Measurements from ENCODE around the gene NXNL1. TPM values are rescaled to one million over a fixed set of nuclear protein-coding genes. Genes with fewer than 3 reads are reported as not detected.

The NXNL1 gene
- total RNA-seq, 4 donors from 2014 or later: not detected

DNA sequence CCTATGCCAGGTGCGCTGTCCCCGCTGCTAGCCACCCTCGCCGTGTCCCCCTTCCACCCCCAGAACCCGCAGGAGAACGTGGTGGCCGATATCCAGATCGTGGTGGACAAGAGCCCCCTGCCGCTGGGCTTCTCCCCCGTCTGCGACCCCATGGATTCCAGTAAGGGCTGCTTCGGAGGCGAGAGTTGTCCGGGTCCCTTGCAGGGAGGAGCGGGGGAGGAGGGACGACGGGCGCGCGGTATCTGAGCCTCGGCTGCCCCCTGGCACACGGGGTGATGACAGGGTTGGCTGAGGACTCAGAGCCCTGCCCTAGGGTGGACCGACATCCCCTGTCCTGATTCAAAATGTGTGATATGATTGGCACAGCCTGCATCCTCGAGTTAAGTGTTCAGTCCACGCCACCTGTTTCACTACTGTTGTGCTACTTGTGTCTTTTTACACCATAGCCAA, 40.2 kb downstream of the NXNL1 start:
- Histone ChIP-seq H3K4me1 (peaks cover 8 to 25% (median 23%) of the 10 kb centered on the region in 4 donors), H3K36me3 (peaks cover 0 to 19% (median 15%) of the 10 kb centered on the region in 4 donors), H3K9me3 (no peaks in the 10 kb centered on the region), H3K27me3 (peaks cover 0 to 16% (median 0%) of the 10 kb centered on the region in 4 donors), H3K4me3 (peak overlapping the region; percentile 68 to 89 (median 82)), H3K27ac (replicated peaks in 1 of 4) (peak overlapping the region; percentile 71 to 86 (median 80))
- no peak for DNase-seq (ENCODE audit: extremely low spot score)
- WGBS: 9% methylated on average over 25 of the region's 25 CpGs
- intact Hi-C loops (cut with DNase I): no loop called here
- no peak for TF ChIP-seq POLR2A (IDR thresholded peaks at IDR 0.05; ENCODE audit: low read depth)
- TF ChIP-seq, protein P1, sequence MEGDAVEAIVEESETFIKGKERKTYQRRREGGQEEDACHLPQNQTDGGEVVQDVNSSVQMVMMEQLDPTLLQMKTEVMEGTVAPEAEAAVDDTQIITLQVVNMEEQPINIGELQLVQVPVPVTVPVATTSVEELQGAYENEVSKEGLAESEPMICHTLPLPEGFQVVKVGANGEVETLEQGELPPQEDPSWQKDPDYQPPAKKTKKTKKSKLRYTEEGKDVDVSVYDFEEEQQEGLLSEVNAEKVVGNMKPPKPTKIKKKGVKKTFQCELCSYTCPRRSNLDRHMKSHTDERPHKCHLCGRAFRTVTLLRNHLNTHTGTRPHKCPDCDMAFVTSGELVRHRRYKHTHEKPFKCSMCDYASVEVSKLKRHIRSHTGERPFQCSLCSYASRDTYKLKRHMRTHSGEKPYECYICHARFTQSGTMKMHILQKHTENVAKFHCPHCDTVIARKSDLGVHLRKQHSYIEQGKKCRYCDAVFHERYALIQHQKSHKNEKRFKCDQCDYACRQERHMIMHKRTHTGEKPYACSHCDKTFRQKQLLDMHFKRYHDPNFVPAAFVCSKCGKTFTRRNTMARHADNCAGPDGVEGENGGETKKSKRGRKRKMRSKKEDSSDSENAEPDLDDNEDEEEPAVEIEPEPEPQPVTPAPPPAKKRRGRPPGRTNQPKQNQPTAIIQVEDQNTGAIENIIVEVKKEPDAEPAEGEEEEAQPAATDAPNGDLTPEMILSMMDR (IDR thresholded peaks at IDR 0.05): peak in 1 of 3 experiments; percentile 10

DNA sequence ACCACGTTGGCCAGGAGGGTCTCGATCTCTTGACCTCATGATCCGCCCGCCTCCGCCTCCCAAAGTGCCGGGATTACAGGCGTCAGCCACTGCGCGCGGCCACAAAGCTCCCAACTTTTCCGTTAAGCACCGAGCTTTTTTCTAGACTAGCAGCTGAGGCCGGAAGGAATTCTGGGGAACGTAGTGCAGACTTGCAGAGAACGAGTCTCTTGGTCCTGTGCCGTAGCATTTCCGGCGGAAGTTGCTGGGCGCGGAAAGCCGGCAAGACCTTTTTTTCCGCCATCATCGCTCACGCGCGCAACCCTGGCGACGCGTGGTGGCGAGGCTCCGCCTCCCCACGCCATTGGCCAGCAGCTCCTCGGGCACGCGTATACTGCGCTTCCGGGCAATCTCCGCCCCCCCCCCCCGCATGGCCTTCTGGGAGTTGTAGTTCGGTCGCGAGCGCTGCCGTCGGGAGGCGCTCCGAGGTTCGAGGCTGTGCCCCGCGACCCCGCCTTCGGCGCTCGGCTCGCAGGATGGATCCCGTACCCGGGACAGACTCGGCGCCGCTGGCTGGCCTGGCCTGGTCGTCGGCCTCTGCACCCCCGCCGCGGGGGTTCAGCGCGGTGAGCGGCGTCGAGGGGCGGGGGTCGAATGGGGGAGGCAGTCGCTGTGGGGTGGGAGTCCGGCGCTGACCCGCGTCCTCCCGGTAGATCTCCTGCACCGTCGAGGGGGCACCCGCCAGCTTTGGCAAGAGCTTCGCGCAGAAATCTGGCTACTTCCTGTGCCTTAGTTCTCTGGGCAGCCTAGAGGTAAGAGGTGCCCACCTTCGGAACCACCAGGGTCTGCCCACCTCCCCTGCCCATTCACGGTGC, 40.9 kb downstream of the NXNL1 start, which contains the start of gene MVB12A:
TSS of gene MVB12A (plus strand) at position 427 of the 854 bp plus-strand sequence. CDS start at position 516, 89 bp downstream.
- WGBS: under 1% methylated on average over 28 of the region's 85 CpGs
- no peaks in the 10 kb centered on the region for H3K9me3 ChIP-seq
- H3K4me1 ChIP-seq: peaks cover 8 to 22% (median 20%) of the 10 kb centered on the region in 4 donors
- no peak for TF ChIP-seq EP300 (IDR thresholded peaks at IDR 0.05)
- peak; percentile 69 to 96 for TF ChIP-seq POLR2AphosphoS5 (IDR thresholded peaks at IDR 0.05)
- intact Hi-C loops (cut with DNase I): no loop called here
- peak within 1 kb of the TSS; percentile 78 to 86 (median 80) for H3K27ac ChIP-seq (replicated peaks in 1 of 4)
- peak within 1 kb of the TSS; percentile 68 to 89 (median 82) for H3K4me3 ChIP-seq
- DNase-seq (ENCODE audit: extremely low spot score): peak; percentile 99
- peaks cover 0 to 19% (median 15%) of the 10 kb centered on the region in 4 donors for H3K36me3 ChIP-seq
- peaks cover 0 to 19% (median 0%) of the 10 kb centered on the region in 4 donors for H3K27me3 ChIP-seq

DNA sequence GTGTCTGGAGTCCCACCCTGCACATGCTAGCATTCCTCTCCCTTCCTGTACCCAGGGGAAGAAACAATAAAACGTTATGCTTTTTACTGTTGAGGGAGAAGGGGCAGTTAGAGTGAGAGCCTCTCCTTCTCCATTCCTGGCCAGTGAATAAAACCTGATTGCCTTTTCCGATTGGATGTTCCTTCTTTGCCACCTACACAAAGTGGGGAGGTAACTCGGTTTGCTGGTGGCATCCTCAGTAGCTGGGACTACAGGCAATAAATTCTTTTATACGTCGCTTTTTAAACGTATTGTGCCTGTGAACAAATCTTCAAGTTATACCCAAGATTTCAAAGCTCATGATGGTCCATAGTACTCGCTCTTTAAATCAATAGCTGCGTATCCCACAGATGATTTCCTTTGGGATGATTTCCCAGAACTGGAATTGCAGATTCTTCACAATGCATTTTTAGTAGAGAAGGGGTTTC, 41.5 kb downstream of the NXNL1 start:
- intact Hi-C loops (cut with DNase I): no loop called here

DNA sequence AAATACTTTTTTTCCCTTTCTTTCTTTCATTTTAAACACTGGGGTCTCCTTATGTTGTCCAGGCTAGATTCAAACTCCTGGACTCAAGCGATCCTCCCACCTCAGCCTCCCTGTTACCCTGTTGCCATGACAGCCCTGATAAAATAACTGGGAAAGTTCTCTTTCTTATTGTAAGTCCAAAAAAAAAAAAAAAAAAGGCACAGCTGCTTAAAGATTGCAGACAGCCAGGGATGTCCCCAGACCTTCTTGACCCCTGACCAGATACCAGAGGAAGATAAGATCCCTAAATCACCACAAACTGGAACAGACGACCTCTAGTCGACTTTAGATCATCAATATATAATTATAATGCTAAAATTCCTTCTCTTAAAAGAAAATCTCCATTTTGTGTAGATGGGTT, 42.0 kb downstream of the NXNL1 start:
- Histone ChIP-seq H3K4me3 (peak overlapping the region in 1 of 4 donors; percentile 84), H3K27ac (replicated peaks in 1 of 4) (peak overlapping the region in 2 of 4 donors; percentile 78 to 81), H3K4me1 (peaks cover 8 to 18% (median 16%) of the 10 kb centered on the region in 4 donors), H3K27me3 (peaks cover 0 to 26% (median 0%) of the 10 kb centered on the region in 4 donors), H3K36me3 (peaks cover 0 to 15% (median 10%) of the 10 kb centered on the region in 4 donors), H3K9me3 (no peaks in the 10 kb centered on the region)
- intact Hi-C loops (cut with DNase I): no loop called here
- no peak for DNase-seq (ENCODE audit: extremely low spot score)
- 47% methylated on average over 3 of the region's 3 CpGs for WGBS
- TF ChIP-seq, protein P1 (IDR thresholded peaks at IDR 0.05): no peak
- no peak for TF ChIP-seq POLR2A (IDR thresholded peaks at IDR 0.05; ENCODE audit: low read depth)
- TF ChIP-seq EP300 (IDR thresholded peaks at IDR 0.05): no peak
- TF ChIP-seq POLR2AphosphoS5 (IDR thresholded peaks at IDR 0.05): no peak

More for the DNA sequence above, 41.5 kb downstream of the NXNL1 start:
- TF ChIP-seq, protein P1 (IDR thresholded peaks at IDR 0.05): no peak
- no peak for TF ChIP-seq POLR2A (IDR thresholded peaks at IDR 0.05; ENCODE audit: low read depth)
- no peak for TF ChIP-seq POLR2AphosphoS5 (IDR thresholded peaks at IDR 0.05)
- no peak for TF ChIP-seq EP300 (IDR thresholded peaks at IDR 0.05)
- DNase-seq (ENCODE audit: extremely low spot score): no peak
- Histone ChIP-seq H3K36me3 (peaks cover 0 to 18% (median 15%) of the 10 kb centered on the region in 4 donors), H3K27me3 (peaks cover 0 to 26% (median 0%) of the 10 kb centered on the region in 4 donors), H3K4me3 (peak overlapping the region; percentile 68 to 89 (median 82)), H3K27ac (replicated peaks in 1 of 4) (peak overlapping the region; percentile 78 to 86 (median 80)), H3K9me3 (no peaks in the 10 kb centered on the region), H3K4me1 (peaks cover 8 to 18% (median 16%) of the 10 kb centered on the region in 4 donors)
- 33% methylated on average over 8 of the region's 8 CpGs for WGBS

DNA sequence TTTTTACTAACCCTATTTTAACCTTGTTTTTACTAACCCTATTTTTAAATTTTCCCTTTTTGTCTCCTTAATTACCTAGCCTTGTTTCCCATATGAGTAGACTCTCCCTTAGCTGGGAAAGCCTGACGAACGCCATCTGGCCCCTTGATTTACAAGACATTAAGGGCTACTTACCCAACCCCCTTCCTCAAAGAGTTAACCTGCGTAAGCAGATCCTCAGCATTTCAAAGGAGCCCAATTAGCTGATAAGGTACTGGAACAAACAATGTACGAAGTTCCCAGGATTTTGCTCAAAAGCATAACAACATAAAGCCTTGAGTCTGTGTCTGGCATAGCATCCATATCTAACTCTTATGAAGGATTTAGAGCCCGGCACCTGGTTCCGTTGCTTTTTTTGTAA, 45.6 kb downstream of the NXNL1 start:
- no peak for TF ChIP-seq POLR2AphosphoS5 (IDR thresholded peaks at IDR 0.05)
- TF ChIP-seq EP300 (IDR thresholded peaks at IDR 0.05): no peak
- TF ChIP-seq, protein P1 (IDR thresholded peaks at IDR 0.05): no peak
- no peak for TF ChIP-seq POLR2A (IDR thresholded peaks at IDR 0.05; ENCODE audit: low read depth)
- peaks cover 4 to 27% (median 23%) of the 10 kb centered on the region in 4 donors for H3K4me1 ChIP-seq
- H3K4me3 ChIP-seq: no peak overlapping the region
- whole genome bisulfite sequencing: 67% methylated on average over 6 of the region's 6 CpGs
- no peaks in the 10 kb centered on the region for H3K9me3 ChIP-seq
- no peaks in the 10 kb centered on the region for H3K36me3 ChIP-seq
- intact Hi-C loops (cut with DNase I): no loop called here
- H3K27me3 ChIP-seq: peaks cover 0 to 26% (median 0%) of the 10 kb centered on the region in 4 donors
- no peak for DNase-seq (ENCODE audit: extremely low spot score)
- H3K27ac ChIP-seq (replicated peaks in 1 of 4): no peak overlapping the region
